ENCODE results near the gene MILR1.
"Not testable (repeated sequence)": the region's sequence is repeated elsewhere in the genome, so short reads cannot be mapped to it uniquely, and the experiment has no call there.

DNA sequence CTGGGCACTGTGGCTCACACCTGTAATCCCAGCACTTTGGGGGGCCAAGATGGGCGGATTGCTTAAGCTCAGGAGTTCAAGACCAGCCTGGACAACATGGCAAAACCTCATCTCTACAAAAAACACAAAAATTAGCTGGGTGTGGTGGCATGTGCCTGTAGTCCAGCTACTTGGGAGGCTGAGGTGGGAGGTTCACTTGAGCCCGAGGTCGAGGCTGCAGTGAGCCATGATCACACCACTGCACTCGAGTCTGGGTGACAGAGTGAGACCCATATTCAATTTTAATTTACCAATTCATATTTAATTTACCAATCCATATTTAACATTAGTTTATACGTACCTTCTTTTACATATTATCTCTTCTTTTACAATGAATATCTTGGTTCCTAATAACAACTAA is 46.4 kb downstream of the MILR1 start:
- not testable (repeated sequence) for TF ChIP-seq POLR2AphosphoS5, CTCF, POLR2A (IDR thresholded peaks at IDR 0.05)

All from breast epithelium (tissue), 3 donors.